Neural crest cell (in vitro differentiated cells): ENCODE data around the gene CAPN9. TPM values are rescaled to one million over a fixed set of nuclear protein-coding genes. Genes with fewer than 3 reads are reported as not detected.

Experiments used
- DNase-seq: peaks from one replicate; pipeline ENCODE4 v3.0.0; 2021; ENCODE audit warnings: low read depth, mixed read lengths, low spot score
- H3K27ac Mint-ChIP-seq: one replicate; pipeline ENCODE4 v1.8.0; 2021; ENCODE audit warnings: mild to moderate bottlenecking, mixed read lengths; ENCODE audit not compliant: unreplicated experiment
- H3K27me3 Mint-ChIP-seq: 2 replicates; pipeline ENCODE4 v1.8.0; 2021; ENCODE audit warnings: low read depth, mild to moderate bottlenecking, mixed read lengths
- H3K36me3 Mint-ChIP-seq: 2 replicates; pipeline ENCODE4 v1.8.0; 2021; ENCODE audit warnings: low read depth, mild to moderate bottlenecking, mixed read lengths
- H3K4me1 Mint-ChIP-seq: 2 replicates; pipeline ENCODE4 v1.8.0; 2021; ENCODE audit warnings: mixed read lengths
- H3K4me3 Mint-ChIP-seq: one replicate; pipeline ENCODE4 v1.8.0; 2021; ENCODE audit warnings: mild to moderate bottlenecking, mixed read lengths
- H3K9me3 Mint-ChIP-seq: 2 replicates; pipeline ENCODE4 v1.8.0; 2021; ENCODE audit warnings: mixed read lengths
- total RNA-seq: library from RNA; stranded (reverse); gene quantifications from 2 replicates; pipeline ENCODE4 v1.2.1, GENCODE V29; 2021
- TF ChIP-seq, protein P1 (sequence below): fragments of 200-600 bp; sonication (generic); conservative IDR thresholded peaks from 2 replicates; pipeline ENCODE4 v1.5.0; 2021; ENCODE audit warnings: antibody characterized with exemption, mild to moderate bottlenecking

CAPN9 gene
- total RNA-seq, 1 donor from 2014 or later: 4.0 TPM

DNA sequence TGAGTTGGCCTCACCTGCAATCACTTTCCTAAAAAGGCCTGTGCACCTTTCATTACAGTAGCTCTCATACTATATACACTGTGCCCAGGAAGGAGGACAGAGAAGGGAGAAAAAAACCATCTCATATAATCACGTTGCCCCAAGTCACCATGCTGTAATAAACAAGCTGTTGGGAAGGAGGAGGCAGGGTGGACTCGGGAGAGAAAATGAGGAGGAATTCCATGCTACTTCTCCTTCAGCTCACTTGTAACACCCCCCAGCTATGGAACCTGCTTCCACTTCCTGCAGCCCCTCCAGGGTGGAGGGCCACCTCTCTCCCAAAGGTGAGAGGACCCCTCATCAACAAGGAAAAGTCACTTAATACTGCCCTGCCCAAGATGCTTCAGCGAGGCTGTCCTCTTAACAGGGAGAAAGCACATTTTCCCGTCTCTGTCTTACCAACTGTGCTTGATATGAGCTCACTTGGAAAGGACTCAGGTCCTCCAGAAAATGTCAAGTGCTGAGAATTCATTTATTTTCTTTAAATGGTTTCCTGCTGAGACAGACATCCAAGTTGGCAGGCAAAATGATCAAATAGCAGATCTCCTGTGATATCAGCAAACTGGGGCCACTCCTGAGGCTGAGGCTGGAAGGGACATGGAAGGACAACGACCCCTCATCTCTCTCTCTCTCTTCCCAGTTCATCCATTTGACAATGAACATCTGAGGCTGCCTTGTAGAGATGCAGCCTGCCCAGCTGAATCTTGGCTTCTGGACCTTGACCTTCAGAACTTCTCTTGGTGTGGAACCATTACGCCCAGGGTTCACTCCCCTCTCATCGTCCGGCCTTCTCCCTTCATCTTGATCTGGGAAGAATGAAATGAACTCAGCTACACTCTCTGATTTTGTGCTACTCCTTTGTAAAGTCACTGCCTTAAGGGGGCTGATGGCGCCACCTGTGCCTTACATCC is 54.0 kb downstream of the CAPN9 start:
- Mint-ChIP-seq H3K4me3 (no peak overlapping the region), H3K4me1 (peaks cover 23% of the 10 kb centered on the region), H3K27ac (no peak overlapping the region), H3K9me3 (no peaks in the 10 kb centered on the region), H3K36me3 (no peaks in the 10 kb centered on the region), H3K27me3 (no peaks in the 10 kb centered on the region)
- TF ChIP-seq, protein P1, sequence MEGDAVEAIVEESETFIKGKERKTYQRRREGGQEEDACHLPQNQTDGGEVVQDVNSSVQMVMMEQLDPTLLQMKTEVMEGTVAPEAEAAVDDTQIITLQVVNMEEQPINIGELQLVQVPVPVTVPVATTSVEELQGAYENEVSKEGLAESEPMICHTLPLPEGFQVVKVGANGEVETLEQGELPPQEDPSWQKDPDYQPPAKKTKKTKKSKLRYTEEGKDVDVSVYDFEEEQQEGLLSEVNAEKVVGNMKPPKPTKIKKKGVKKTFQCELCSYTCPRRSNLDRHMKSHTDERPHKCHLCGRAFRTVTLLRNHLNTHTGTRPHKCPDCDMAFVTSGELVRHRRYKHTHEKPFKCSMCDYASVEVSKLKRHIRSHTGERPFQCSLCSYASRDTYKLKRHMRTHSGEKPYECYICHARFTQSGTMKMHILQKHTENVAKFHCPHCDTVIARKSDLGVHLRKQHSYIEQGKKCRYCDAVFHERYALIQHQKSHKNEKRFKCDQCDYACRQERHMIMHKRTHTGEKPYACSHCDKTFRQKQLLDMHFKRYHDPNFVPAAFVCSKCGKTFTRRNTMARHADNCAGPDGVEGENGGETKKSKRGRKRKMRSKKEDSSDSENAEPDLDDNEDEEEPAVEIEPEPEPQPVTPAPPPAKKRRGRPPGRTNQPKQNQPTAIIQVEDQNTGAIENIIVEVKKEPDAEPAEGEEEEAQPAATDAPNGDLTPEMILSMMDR: no peak
- DNase-seq: no peak

DNA sequence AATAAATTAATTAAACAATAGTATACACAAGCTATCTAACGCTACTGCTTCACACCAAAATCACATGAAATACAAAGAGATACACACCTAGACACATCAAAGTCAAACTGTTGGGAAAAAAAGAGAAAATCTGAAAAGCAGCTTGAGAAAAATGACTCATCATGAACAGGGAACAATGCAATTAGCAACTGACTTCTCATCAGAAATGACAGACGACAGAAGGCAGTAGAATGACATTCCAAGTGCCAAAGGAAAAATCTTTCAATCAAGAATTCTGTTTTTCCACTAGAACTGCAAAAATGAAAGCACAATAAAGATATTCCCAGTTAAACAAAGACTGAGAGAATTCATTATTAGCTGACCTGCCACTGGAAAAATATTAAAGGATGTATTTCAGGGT is 57.2 kb downstream of the CAPN9 start:
- no peaks in the 10 kb centered on the region for H3K36me3 Mint-ChIP-seq
- H3K9me3 Mint-ChIP-seq: peaks cover 2% of the 10 kb centered on the region
- H3K27ac Mint-ChIP-seq: no peak overlapping the region
- DNase-seq: no peak
- TF ChIP-seq, protein P1: no peak
- peaks cover 10% of the 10 kb centered on the region for H3K4me1 Mint-ChIP-seq
- no peaks in the 10 kb centered on the region for H3K27me3 Mint-ChIP-seq
- H3K4me3 Mint-ChIP-seq: no peak overlapping the region

DNA sequence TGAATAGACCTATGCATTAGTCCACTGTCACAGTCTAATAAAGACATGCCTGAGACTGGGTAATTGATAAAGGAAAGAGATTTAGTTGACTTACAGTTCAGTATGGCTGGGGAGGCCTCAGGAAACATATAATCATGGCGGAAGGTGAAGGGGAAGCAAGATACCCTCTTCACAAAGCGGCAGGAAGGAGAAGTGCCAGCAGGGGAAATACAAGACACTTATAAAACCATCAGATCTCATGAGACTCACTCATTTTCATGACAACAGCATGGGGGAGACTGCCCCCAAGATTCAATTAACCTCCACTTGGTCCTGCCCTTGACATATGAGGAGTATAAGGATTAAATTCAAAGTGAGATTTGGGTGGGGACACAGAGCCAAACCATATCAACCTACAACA is 59.4 kb downstream of the CAPN9 start:
- TF ChIP-seq, protein P1: no peak
- no peak for DNase-seq
- Mint-ChIP-seq H3K27ac (no peak overlapping the region), H3K4me1 (peaks cover 10% of the 10 kb centered on the region), H3K4me3 (no peak overlapping the region), H3K9me3 (peaks cover 2% of the 10 kb centered on the region), H3K36me3 (no peaks in the 10 kb centered on the region), H3K27me3 (no peaks in the 10 kb centered on the region)

DNA sequence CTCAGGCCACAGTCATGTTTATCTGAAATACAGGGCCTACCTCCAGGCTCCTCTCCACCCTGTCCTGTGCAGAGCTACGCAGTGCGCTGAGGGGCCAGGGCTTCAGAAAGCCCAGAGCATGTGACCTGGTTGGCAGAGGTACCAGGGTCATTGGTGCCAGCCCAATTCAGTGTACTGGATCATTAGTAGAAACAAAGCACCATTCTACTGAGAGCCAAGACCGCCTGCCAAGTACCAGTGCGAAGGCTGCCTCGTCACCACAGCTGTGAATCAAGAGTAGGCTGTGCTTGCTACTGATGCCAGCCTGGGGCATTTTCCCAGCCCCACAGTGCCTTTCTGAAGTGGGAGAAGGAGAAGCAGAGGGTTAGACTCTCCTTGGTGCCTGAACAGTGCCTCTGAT is 59.8 kb downstream of the CAPN9 start:
- Mint-ChIP-seq H3K27me3 (no peaks in the 10 kb centered on the region), H3K36me3 (no peaks in the 10 kb centered on the region), H3K4me1 (peaks cover 10% of the 10 kb centered on the region), H3K27ac (no peak overlapping the region), H3K9me3 (peaks cover 2% of the 10 kb centered on the region), H3K4me3 (no peak overlapping the region)
- no peak for DNase-seq
- TF ChIP-seq, protein P1: no peak

DNA sequence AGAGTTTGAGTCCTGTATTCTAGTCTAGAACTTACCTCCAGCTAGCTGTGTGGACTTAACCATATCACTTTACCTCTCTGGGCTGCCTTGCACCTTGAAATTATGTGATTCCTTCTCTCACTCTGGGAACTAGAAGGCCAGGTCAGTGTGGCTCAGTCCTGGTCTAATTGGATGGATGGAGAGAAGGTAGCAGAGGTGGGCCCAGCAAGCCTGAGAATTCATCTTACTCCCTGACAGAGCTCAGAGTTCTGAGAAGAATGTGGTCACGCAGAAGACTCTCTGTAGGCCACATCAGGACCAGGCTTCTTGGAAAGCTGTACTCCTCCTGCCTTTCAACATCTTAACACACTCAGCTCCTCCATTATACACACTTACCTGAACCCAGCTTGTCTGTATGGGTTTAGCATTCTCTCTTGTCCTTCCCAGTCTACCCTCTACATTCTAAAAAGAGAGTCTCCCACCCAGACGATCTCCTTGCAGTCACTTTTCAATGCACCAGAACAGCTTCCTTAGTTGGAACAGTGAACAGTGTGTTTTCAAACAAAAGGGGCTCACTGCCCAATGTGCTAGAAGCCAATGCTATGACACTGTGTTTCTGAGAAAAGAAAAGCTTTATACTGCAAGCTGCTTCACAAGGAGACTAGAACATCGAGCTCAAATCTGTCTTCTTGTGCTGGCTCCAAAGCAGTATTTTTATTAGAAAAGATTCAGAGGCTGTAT is 60.5 kb downstream of the CAPN9 start:
- TF ChIP-seq, protein P1: no peak
- no peak for DNase-seq
- Mint-ChIP-seq H3K27me3 (no peaks in the 10 kb centered on the region), H3K4me3 (no peak overlapping the region), H3K27ac (peak overlapping the region; percentile 85), H3K9me3 (peaks cover 8% of the 10 kb centered on the region), H3K4me1 (peaks cover 10% of the 10 kb centered on the region), H3K36me3 (peaks cover 5% of the 10 kb centered on the region)
